ENCODE data around the gene LETMD1. TPM values are rescaled to one million over a fixed set of nuclear protein-coding genes. Genes with fewer than 3 reads are reported as not detected.

The LETMD1 gene
- total and polyA plus RNA-seq, 9 of the 15 experiments (the other 6 are each of a cell fraction or from before 2014, with no cell fraction given): 58.7 to 163 (median 75.4) TPM

DNA sequence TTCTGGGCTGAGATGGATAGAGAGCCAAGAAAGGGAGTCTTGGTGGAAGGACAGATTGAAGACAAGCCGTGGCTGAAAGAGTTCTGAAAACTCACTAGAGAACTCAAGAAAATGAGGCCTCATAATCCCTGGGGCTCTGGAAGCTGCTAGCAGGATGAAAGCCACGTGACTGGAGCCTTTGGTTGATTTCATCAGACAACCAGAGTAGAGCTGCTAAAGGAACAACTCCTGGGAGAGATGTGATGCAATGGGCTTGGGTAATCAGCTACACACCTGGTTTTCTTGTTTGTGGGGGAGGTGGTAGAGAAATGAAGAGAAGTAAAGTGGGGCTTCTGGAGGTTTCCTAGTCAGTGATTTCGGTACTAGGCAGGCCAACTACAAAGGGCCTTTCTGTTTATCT is 21.9 kb downstream of the LETMD1 start (continued):
- TF ChIP-seq, protein P1, sequence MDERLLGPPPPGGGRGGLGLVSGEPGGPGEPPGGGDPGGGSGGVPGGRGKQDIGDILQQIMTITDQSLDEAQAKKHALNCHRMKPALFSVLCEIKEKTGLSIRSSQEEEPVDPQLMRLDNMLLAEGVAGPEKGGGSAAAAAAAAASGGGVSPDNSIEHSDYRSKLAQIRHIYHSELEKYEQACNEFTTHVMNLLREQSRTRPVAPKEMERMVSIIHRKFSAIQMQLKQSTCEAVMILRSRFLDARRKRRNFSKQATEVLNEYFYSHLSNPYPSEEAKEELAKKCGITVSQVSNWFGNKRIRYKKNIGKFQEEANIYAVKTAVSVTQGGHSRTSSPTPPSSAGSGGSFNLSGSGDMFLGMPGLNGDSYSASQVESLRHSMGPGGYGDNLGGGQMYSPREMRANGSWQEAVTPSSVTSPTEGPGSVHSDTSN (CRISPR knock-in tag; IDR thresholded peaks at IDR 0.05; ENCODE audit: low read depth): no peak
- TF ChIP-seq, protein P1 (tag; conservative IDR thresholded peaks at IDR 0.05; ENCODE audit: low read depth): no peak
- TF ChIP-seq CBFA2T2 (conservative IDR thresholded peaks at IDR 0.05) (no peak; the same call in 1 of the 2 replicates), ZNF445 (CRISPR knock-in tag; IDR thresholded peaks at IDR 0.05; ENCODE audit: low read depth) (no peak), ZFX (CRISPR knock-in tag; IDR thresholded peaks at IDR 0.05) (no peak), MAFK (IDR thresholded peaks at IDR 0.05; ENCODE audit: low read length) (no peak), MCM7 (IDR thresholded peaks at IDR 0.05) (no peak), ZNF253 (CRISPR knock-in tag; conservative IDR thresholded peaks at IDR 0.05) (no peak), PHF21A (IDR thresholded peaks at IDR 0.05; ENCODE audit: borderline replicate concordance, low read depth) (no peak), ZNF589 (CRISPR knock-in tag; IDR thresholded peaks at IDR 0.05; ENCODE audit: low read depth) (no peak), CREB1 (IDR thresholded peaks at IDR 0.05) (no peak), CREB1 (CRISPR knock-in tag; IDR thresholded peaks at IDR 0.05) (no peak), ZKSCAN8 (CRISPR knock-in tag; IDR thresholded peaks at IDR 0.05) (no peak), CXXC5 (CRISPR knock-in tag; IDR thresholded peaks at IDR 0.05) (peak; percentile 53)
- TF ChIP-seq, protein P2, sequence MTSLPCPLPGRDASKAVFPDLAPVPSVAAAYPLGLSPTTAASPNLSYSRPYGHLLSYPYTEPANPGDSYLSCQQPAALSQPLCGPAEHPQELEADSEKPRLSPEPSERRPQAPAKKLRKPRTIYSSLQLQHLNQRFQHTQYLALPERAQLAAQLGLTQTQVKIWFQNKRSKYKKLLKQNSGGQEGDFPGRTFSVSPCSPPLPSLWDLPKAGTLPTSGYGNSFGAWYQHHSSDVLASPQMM (CRISPR knock-in tag; IDR thresholded peaks at IDR 0.05): no peak
- TF ChIP-seq, protein P3, sequence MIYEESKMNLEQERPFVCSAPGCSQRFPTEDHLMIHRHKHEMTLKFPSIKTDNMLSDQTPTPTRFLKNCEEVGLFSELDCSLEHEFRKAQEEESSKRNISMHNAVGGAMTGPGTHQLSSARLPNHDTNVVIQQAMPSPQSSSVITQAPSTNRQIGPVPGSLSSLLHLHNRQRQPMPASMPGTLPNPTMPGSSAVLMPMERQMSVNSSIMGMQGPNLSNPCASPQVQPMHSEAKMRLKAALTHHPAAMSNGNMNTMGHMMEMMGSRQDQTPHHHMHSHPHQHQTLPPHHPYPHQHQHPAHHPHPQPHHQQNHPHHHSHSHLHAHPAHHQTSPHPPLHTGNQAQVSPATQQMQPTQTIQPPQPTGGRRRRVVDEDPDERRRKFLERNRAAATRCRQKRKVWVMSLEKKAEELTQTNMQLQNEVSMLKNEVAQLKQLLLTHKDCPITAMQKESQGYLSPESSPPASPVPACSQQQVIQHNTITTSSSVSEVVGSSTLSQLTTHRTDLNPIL (CRISPR knock-in tag; IDR thresholded peaks at IDR 0.05): no peak
- TF ChIP-seq, protein P4, sequence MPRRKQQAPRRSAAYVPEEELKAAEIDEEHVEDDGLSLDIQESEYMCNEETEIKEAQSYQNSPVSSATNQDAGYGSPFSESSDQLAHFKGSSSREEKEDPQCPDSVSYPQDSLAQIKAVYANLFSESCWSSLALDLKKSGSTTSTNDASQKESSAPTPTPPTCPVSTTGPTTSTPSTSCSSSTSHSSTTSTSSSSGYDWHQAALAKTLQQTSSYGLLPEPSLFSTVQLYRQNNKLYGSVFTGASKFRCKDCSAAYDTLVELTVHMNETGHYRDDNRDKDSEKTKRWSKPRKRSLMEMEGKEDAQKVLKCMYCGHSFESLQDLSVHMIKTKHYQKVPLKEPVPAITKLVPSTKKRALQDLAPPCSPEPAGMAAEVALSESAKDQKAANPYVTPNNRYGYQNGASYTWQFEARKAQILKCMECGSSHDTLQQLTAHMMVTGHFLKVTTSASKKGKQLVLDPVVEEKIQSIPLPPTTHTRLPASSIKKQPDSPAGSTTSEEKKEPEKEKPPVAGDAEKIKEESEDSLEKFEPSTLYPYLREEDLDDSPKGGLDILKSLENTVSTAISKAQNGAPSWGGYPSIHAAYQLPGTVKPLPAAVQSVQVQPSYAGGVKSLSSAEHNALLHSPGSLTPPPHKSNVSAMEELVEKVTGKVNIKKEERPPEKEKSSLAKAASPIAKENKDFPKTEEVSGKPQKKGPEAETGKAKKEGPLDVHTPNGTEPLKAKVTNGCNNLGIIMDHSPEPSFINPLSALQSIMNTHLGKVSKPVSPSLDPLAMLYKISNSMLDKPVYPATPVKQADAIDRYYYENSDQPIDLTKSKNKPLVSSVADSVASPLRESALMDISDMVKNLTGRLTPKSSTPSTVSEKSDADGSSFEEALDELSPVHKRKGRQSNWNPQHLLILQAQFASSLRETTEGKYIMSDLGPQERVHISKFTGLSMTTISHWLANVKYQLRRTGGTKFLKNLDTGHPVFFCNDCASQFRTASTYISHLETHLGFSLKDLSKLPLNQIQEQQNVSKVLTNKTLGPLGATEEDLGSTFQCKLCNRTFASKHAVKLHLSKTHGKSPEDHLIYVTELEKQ (CRISPR knock-in tag; IDR thresholded peaks at IDR 0.05): no peak
- TF ChIP-seq, protein P5, sequence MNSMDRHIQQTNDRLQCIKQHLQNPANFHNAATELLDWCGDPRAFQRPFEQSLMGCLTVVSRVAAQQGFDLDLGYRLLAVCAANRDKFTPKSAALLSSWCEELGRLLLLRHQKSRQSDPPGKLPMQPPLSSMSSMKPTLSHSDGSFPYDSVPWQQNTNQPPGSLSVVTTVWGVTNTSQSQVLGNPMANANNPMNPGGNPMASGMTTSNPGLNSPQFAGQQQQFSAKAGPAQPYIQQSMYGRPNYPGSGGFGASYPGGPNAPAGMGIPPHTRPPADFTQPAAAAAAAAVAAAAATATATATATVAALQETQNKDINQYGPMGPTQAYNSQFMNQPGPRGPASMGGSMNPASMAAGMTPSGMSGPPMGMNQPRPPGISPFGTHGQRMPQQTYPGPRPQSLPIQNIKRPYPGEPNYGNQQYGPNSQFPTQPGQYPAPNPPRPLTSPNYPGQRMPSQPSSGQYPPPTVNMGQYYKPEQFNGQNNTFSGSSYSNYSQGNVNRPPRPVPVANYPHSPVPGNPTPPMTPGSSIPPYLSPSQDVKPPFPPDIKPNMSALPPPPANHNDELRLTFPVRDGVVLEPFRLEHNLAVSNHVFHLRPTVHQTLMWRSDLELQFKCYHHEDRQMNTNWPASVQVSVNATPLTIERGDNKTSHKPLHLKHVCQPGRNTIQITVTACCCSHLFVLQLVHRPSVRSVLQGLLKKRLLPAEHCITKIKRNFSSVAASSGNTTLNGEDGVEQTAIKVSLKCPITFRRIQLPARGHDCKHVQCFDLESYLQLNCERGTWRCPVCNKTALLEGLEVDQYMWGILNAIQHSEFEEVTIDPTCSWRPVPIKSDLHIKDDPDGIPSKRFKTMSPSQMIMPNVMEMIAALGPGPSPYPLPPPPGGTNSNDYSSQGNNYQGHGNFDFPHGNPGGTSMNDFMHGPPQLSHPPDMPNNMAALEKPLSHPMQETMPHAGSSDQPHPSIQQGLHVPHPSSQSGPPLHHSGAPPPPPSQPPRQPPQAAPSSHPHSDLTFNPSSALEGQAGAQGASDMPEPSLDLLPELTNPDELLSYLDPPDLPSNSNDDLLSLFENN (IDR thresholded peaks at IDR 0.05; ENCODE audit: low read depth in 2 of 2, low read length in 2 of 2): no peak

Data from K562 (cell line).